Astrocyte (in vitro differentiated cells and primary cell): ENCODE results near the gene CSPG4.

ENCODE experiments used
- EZH2 ChIP-seq: IDR thresholded peaks from 2 replicates; pipeline ENCODE4 v1.6.1; 2012; ENCODE audit warnings: mild to moderate bottlenecking, low read length, inconsistent platforms; ENCODE audit not compliant: insufficient read depth
- TF ChIP-seq, protein P1 (sequence below): IDR thresholded peaks from 2 replicates; pipeline ENCODE4 v1.5.1; 2011; ENCODE audit warnings: low read depth, mild to moderate bottlenecking, inconsistent platforms, low read length, moderate library complexity; ENCODE audit not compliant: insufficient read depth

DNA sequence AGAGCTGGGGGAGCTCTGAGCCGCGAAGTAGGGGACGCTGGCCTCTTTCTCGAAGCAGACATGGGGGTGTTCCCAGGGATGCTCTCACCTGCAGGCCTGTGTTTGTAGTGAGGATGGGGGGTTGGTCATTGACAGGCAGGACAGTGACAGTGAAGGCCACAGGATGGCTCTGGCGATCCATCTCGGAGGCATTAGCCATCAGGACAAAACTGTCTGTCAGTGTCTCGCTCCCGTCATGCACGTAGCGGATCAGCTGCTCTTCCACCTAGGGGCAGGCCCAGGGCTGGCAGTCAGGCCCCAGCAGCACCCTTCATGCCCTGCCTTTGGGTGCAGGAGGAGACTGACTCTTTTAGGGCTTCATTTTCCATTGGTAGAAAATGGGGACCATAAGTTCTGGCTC lies 28.0 kb downstream of the CSPG4 start:
- TF ChIP-seq, protein P1, sequence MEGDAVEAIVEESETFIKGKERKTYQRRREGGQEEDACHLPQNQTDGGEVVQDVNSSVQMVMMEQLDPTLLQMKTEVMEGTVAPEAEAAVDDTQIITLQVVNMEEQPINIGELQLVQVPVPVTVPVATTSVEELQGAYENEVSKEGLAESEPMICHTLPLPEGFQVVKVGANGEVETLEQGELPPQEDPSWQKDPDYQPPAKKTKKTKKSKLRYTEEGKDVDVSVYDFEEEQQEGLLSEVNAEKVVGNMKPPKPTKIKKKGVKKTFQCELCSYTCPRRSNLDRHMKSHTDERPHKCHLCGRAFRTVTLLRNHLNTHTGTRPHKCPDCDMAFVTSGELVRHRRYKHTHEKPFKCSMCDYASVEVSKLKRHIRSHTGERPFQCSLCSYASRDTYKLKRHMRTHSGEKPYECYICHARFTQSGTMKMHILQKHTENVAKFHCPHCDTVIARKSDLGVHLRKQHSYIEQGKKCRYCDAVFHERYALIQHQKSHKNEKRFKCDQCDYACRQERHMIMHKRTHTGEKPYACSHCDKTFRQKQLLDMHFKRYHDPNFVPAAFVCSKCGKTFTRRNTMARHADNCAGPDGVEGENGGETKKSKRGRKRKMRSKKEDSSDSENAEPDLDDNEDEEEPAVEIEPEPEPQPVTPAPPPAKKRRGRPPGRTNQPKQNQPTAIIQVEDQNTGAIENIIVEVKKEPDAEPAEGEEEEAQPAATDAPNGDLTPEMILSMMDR = no peak
- TF ChIP-seq EZH2 = no peak
